ENCODE data around the gene PLEKHD1. TPM values are rescaled to one million over a fixed set of nuclear protein-coding genes. Genes with fewer than 3 reads are reported as not detected.

Gene PLEKHD1
- total RNA-seq, 1 experiment from 2014 or later: 1.2 TPM

DNA sequence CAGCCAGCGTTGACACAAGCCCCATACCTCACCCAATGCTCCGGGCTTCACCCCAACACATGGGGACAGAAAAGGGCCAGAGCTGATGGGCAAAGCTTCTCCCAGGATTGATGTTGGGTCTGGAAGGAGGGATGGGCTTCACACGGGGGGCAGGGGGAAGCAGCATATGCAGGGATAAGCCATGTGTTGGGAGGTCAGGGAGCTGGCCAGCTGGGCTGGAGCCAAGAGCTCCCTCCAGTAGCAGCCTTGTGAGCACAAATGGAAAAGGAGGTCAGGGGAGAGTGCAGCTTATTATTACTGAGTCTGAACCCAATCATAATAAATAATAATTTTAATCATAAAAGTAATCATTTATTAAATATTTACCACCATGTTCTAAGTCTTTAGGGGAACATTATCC is 9.3 kb downstream of the PLEKHD1 start:
- no peaks in the 10 kb centered on the region for H3K27me3 ChIP-seq (ENCODE audit: insufficient read depth, low read length)
- no peaks in the 10 kb centered on the region for H3K79me2 ChIP-seq (ENCODE audit: insufficient read depth, low read length)
- intact Hi-C loops (cut with micrococcal nuclease): no loop called here
- no peak for ATAC-seq
- BruUV-seq (replicated peaks): no TSS peak
- H2AFZ ChIP-seq (ENCODE audit: low read depth, low read length, poor library complexity, severe bottlenecking): no peak overlapping the region
- no peaks in the 10 kb centered on the region for H4K20me1 ChIP-seq (ENCODE audit: insufficient read depth)
- no peak overlapping the region for H3K9ac ChIP-seq (ENCODE audit: low read length)
- no peak overlapping the region for H3K27ac ChIP-seq (ENCODE audit: low read depth, low read length)
- no peaks in the 10 kb centered on the region for H3K4me1 ChIP-seq (ENCODE audit: control insufficient read depth in 1 of 2, insufficient read depth in 2 of 2, low read length in 2 of 2)
- H3K4me2 ChIP-seq (ENCODE audit: low read length): no peak overlapping the region
- CTCF ChIA-PET: interaction anchor here (3.7 kb wide), 1 partner anchor 10 kb away, joined by 10 read pairs; no protein-coding TSS in a partner anchor
- no peak overlapping the region for H3K4me3 ChIP-seq (replicated peaks in 1 of 2; ENCODE audit: low read depth in 1 of 2, low read length in 2 of 2)
- RAD21 ChIA-PET (ENCODE audit: low non-redundant PET in 1 of 2, low total read pairs in 2 of 2, uncharacterized antibody in 2 of 2, unreplicated experiment in 2 of 2): no interaction called here
- TF ChIP-seq CTCF (IDR thresholded peaks at IDR 0.05 in 2 of 3, conservative IDR thresholded peaks at IDR 0.05 in 1 of 3; ENCODE audit: borderline replicate concordance in 1 of 3, insufficient read depth in 1 of 3, low read depth in 2 of 3, low read length in 2 of 3) (no peak), FOSL1 (IDR thresholded peaks at IDR 0.05; ENCODE audit: low read depth) (no peak), CBX3 (IDR thresholded peaks at IDR 0.05; ENCODE audit: low read depth) (no peak), POLR2AphosphoS5 (IDR thresholded peaks at IDR 0.05; ENCODE audit: low read depth, low read length) (no peak), EZH2 (IDR thresholded peaks at IDR 0.05) (no peak), ZFX (IDR thresholded peaks at IDR 0.05) (no peak), TCF7L2 (IDR thresholded peaks at IDR 0.05; ENCODE audit: borderline replicate concordance, extremely low read depth, insufficient read depth, insufficient read length) (no peak), POLR2A (IDR thresholded peaks at IDR 0.05; ENCODE audit: borderline replicate concordance, extremely low read depth, insufficient read depth, insufficient read length) (no peak), MAX (IDR thresholded peaks at IDR 0.05) (no peak), SP1 (IDR thresholded peaks at IDR 0.05; ENCODE audit: low read depth) (no peak), JUND (IDR thresholded peaks at IDR 0.05) (no peak), ZBTB33 (IDR thresholded peaks at IDR 0.05; ENCODE audit: extremely low read depth, insufficient replicate concordance, low read length) (no peak), EGR1 (IDR thresholded peaks at IDR 0.05; ENCODE audit: low read depth) (no peak), SIN3A (IDR thresholded peaks at IDR 0.05; ENCODE audit: low read depth) (no peak), YY1 (IDR thresholded peaks at IDR 0.05; ENCODE audit: extremely low read depth, insufficient replicate concordance, low read depth, low read length) (no peak)
- TF ChIP-seq, protein P1, sequence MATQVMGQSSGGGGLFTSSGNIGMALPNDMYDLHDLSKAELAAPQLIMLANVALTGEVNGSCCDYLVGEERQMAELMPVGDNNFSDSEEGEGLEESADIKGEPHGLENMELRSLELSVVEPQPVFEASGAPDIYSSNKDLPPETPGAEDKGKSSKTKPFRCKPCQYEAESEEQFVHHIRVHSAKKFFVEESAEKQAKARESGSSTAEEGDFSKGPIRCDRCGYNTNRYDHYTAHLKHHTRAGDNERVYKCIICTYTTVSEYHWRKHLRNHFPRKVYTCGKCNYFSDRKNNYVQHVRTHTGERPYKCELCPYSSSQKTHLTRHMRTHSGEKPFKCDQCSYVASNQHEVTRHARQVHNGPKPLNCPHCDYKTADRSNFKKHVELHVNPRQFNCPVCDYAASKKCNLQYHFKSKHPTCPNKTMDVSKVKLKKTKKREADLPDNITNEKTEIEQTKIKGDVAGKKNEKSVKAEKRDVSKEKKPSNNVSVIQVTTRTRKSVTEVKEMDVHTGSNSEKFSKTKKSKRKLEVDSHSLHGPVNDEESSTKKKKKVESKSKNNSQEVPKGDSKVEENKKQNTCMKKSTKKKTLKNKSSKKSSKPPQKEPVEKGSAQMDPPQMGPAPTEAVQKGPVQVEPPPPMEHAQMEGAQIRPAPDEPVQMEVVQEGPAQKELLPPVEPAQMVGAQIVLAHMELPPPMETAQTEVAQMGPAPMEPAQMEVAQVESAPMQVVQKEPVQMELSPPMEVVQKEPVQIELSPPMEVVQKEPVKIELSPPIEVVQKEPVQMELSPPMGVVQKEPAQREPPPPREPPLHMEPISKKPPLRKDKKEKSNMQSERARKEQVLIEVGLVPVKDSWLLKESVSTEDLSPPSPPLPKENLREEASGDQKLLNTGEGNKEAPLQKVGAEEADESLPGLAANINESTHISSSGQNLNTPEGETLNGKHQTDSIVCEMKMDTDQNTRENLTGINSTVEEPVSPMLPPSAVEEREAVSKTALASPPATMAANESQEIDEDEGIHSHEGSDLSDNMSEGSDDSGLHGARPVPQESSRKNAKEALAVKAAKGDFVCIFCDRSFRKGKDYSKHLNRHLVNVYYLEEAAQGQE (IDR thresholded peaks at IDR 0.05; ENCODE audit: low read depth): no peak
- H3K9me2 ChIP-seq (ENCODE audit: insufficient read depth): no peaks in the 10 kb centered on the region
- POLR2A ChIA-PET: no interaction called here
- no peak for DNase-seq (ENCODE audit: low read depth, low spot score)
- no peaks in the 10 kb centered on the region for H3K9me3 ChIP-seq (ENCODE audit: control insufficient read depth in 1 of 2, insufficient read depth in 1 of 2, low read depth in 1 of 2, low read length in 2 of 2)
- no peaks in the 10 kb centered on the region; a peak in 1 of 4 replicates for H3K36me3 ChIP-seq (ENCODE audit: control insufficient read depth in 1 of 2, insufficient read depth in 2 of 2, low read length in 2 of 2)

All from HCT116 (cell line).